Measurements from ENCODE around the gene TMEM164.

- TF ChIP-seq POLR2A (IDR thresholded peaks at IDR 0.05; ENCODE audit: low read depth, low read length) (no peak), BHLHE40 (IDR thresholded peaks at IDR 0.05; ENCODE audit: low read depth, low read length) (no peak), RCOR1 (IDR thresholded peaks at IDR 0.05; ENCODE audit: insufficient replicate concordance, low read length) (no peak), CEBPB (IDR thresholded peaks at IDR 0.05; ENCODE audit: low read depth, low read length) (no peak), CTCF (conservative IDR thresholded peaks at IDR 0.05; ENCODE audit: low read depth, low read length) (no peak), USF2 (IDR thresholded peaks at IDR 0.05; ENCODE audit: low read depth, low read length) (no peak)
These were observed 117.1 kb downstream of the TMEM164 start for GRCh38 chrX:110120025-110120424.

All from IMR-90 (cell line).